Measurements from ENCODE around the gene SPATA12. TPM values are rescaled to one million over a fixed set of nuclear protein-coding genes. Genes with fewer than 3 reads are reported as not detected.
A peak's percentile ranks its signal among the peaks of the same experiment; 100 is the strongest.

SPATA12 gene
- total and polyA plus RNA-seq, 2 donors (not counting 3 experiments of a cell fraction or from before 2014, with no cell fraction given), result 0.18 TPM; not detected in 1

GRCh38 chr3:57077630-57078343, 17.3 kb downstream of the SPATA12 start:
- Histone ChIP-seq H4K20me1 (replicated peaks; ENCODE audit: control insufficient read depth, extremely low read depth, insufficient read depth, low read length) (no peaks in the 10 kb centered on the region), H3K79me2 (ENCODE audit: control insufficient read depth, insufficient read depth, low read length) (no peaks in the 10 kb centered on the region), H3K9me1 (replicated peaks; ENCODE audit: control insufficient read depth, extremely low read depth, insufficient read depth, low read length) (no peaks in the 10 kb centered on the region), H3K4me2 (ENCODE audit: insufficient read depth, low read length) (peak overlapping the region; percentile 82), H3K4me1 (ENCODE audit: control insufficient read depth, extremely low read depth, insufficient read depth, low read length) (peaks cover 22% of the 10 kb centered on the region), H3K4me3 (replicated peaks in 1 of 3; ENCODE audit: insufficient read depth in 1 of 3, low read depth in 1 of 3, low read length in 3 of 3) (peak overlapping the region in 1 of 3 experiments; percentile 63), H3K9ac (replicated peaks; ENCODE audit: extremely low read depth, insufficient read depth, low read length) (no peak overlapping the region), H3K27me3 (ENCODE audit: control insufficient read depth in 2 of 2, insufficient read depth in 2 of 2, low read length in 2 of 2) (peaks cover 2 to 3% of the 10 kb centered on the region in 2 experiments), H2AFZ (ENCODE audit: low read depth, low read length) (no peak overlapping the region), H3K27ac (ENCODE audit: insufficient read depth, low read depth, low read length) (no peak overlapping the region), H3K36me3 (ENCODE audit: control insufficient read depth in 2 of 2, extremely low read depth in 1 of 2, insufficient read depth in 2 of 2, low read length in 2 of 2) (no peaks in the 10 kb centered on the region), H3K9me3 (replicated peaks; ENCODE audit: control insufficient read depth, insufficient read depth, low read length) (no peaks in the 10 kb centered on the region)
- no TSS peak for BruUV-seq (replicated peaks)
- DNase-seq (ENCODE audit: low read depth, low spot score) (no peak), FAIRE-seq (no peak)
- ChIA-PET POLR2A (interaction anchor here (0.6 kb wide), 1 partner anchor 34 kb away, joined by 3 read pairs; no protein-coding TSS in a partner anchor), CTCF (interaction anchor here (0.8 to 1.6 kb wide), 5 partner anchors 10 to 81 kb away, joined by 3 to 5 read pairs (median 4); partner anchors contain the start of gene SPATA12)
- TF ChIP-seq JUN (IDR thresholded peaks at IDR 0.05; ENCODE audit: borderline replicate concordance, insufficient read depth, insufficient read length, low read depth) (no peak), CTCF (IDR thresholded peaks at IDR 0.05; ENCODE audit: extremely low read depth in 1 of 2, insufficient read depth in 1 of 2, low read depth in 1 of 2, low read length in 2 of 2) (no peak), GATA2 (IDR thresholded peaks at IDR 0.05; ENCODE audit: insufficient read depth, insufficient read length, low read depth, low read length) (no peak), POLR2AphosphoS5 (IDR thresholded peaks at IDR 0.05; ENCODE audit: insufficient read depth, low read depth, low read length) (no peak)
- intact Hi-C loops (cut with micrococcal nuclease) (loop anchor here (2.0 kb wide), 2 partner anchors 17 to 83 kb away; partner anchors contain the start of gene SPATA12), dilution Hi-C loops (cut with MboI; ENCODE audit: extremely low pct_ligation_motif_present, low sequenced_read_pairs) (no loop called here)

Data from endothelial cell of umbilical vein (primary cell).